GM12878 (cell line): ENCODE measurements around the gene ANKS1A. TPM values are rescaled to one million over a fixed set of nuclear protein-coding genes. Genes with fewer than 3 reads are reported as not detected.

Experiments
- ATAC-seq: fragments of 200-7000 bp; cut with Tn5 transposase; 3 replicates; pipeline ENCODE4 v1.9.1; 2020; ENCODE audit warnings: mild to moderate bottlenecking, moderate library complexity
- BruUV-seq: library from RNA; stranded (reverse); fragments of 400-500 nt; replicated peaks from 2 replicates; lab custom pipeline; 2021; lab: Mats Ljungman, UMichigan
- CTCF ChIA-PET: fragments of 300-600 bp; sonication (Branson Sonifier 250); formaldehyde crosslinking; extraction: SDS; loops from one replicate; lab custom pipeline; 2021; ENCODE audit warnings: inconsistent platforms; lab: Yijun Ruan, JAX
- POLR2A ChIA-PET: fragments of 350-600 bp; formaldehyde crosslinking; extraction: SDS; loops from one replicate; lab custom pipeline; 2021; ENCODE audit warnings: inconsistent platforms; lab: Charles Lee
- RAD21 ChIA-PET: fragments of 300-600 bp; sonication (Branson Sonifier 250); formaldehyde crosslinking; loops from one replicate; lab custom pipeline; 2023; ENCODE audit warnings: antibody characterized with exemption; ENCODE audit not compliant: unreplicated experiment; lab: Charles Lee
- SMC1A ChIA-PET: fragments of 300-600 bp; sonication (Branson Sonifier 250); formaldehyde crosslinking; loops from one replicate; lab custom pipeline; 2023; ENCODE audit not compliant: unreplicated experiment, uncharacterized antibody; lab: Charles Lee
- DNase-seq: peaks from one replicate; pipeline ENCODE4 v3.0.0-alpha.2; 2011; ENCODE audit warnings: low read depth, low spot score
- FAIRE-seq: peaks from 3 replicates; lab custom pipeline; 2011; peaks lifted over from hg19 to GRCh38; lab: Jason Lieb, UNC
- H2AFZ ChIP-seq: 2 replicates; pipeline ENCODE4 v1.6.0; 2011; ENCODE audit warnings: low read depth, low read length, control low read depth; ENCODE audit not compliant: control insufficient read depth
- H3K27ac ChIP-seq: 2 replicates; pipeline ENCODE4 v1.5.1; 2011; ENCODE audit warnings: control low read depth; ENCODE audit not compliant: control insufficient read depth, insufficient read depth
- H3K27me3 ChIP-seq, 2 experiments: replicated peaks in 1 of 2; 2 replicates each; pipeline versions ENCODE4 v1.6.0 to v1.6.1; 2011; ENCODE audit warnings: low read length in 1 of 2; ENCODE audit not compliant: control insufficient read depth in 2 of 2, insufficient read depth in 2 of 2
- H3K36me3 ChIP-seq, 2 experiments: 2 replicates each; pipeline ENCODE4 v1.5.1; 2011; ENCODE audit warnings: low read length in 1 of 2; ENCODE audit not compliant: control insufficient read depth in 2 of 2, insufficient read depth in 2 of 2
- H3K4me1 ChIP-seq: 2 replicates; pipeline ENCODE4 v1.6.1; 2011; ENCODE audit warnings: mild to moderate bottlenecking, low read length, moderate library complexity, mixed read lengths; ENCODE audit not compliant: control insufficient read depth, insufficient read depth
- H3K4me2 ChIP-seq: 2 replicates; pipeline ENCODE4 v1.6.0; 2011; ENCODE audit warnings: control low read depth; ENCODE audit not compliant: control insufficient read depth, insufficient read depth
- H3K4me3 ChIP-seq: fragments of 200-600 bp; sonication (generic); 2 replicates; pipeline ENCODE4 v1.5.1; 2016
- H3K79me2 ChIP-seq: 2 replicates; pipeline ENCODE4 v1.6.0; 2011; ENCODE audit warnings: low read length; ENCODE audit not compliant: control insufficient read depth, insufficient read depth
- H3K9ac ChIP-seq: 2 replicates; pipeline ENCODE4 v1.8.0; 2011; ENCODE audit warnings: low read length, control low read depth, mixed read lengths; ENCODE audit not compliant: control insufficient read depth, insufficient read depth
- H3K9me3 ChIP-seq: replicated peaks from 3 replicates; pipeline ENCODE4 v1.5.1; 2011; ENCODE audit warnings: mild to moderate bottlenecking, low read length; ENCODE audit not compliant: control insufficient read depth, insufficient read depth
- H4K20me1 ChIP-seq: 2 replicates; pipeline ENCODE4 v1.6.0; 2011; ENCODE audit not compliant: control insufficient read depth, insufficient read depth
- ASH2L ChIP-seq: fragments of 300-600, 200-600 bp; sonication (generic); IDR thresholded peaks from 2 replicates; pipeline ENCODE4 v1.6.1; 2017; ENCODE audit warnings: low read depth, mild to moderate bottlenecking, borderline replicate concordance
- CHD4 ChIP-seq: fragments of 200-600 bp; sonication (generic); IDR thresholded peaks from 2 replicates; pipeline ENCODE4 v1.6.1; 2016; ENCODE audit warnings: mild to moderate bottlenecking
- EP300 ChIP-seq, 2 experiments: fragments of 150-350 bp in 1 of 2; IDR thresholded peaks; 2 replicates each; pipeline ENCODE4 v1.6.1; 2011 to 2012; ENCODE audit warnings: low read depth in 2 of 2, low read length in 2 of 2, borderline replicate concordance in 1 of 2, improper control_type of control experiment in 1 of 2, inconsistent platforms in 1 of 2; ENCODE audit not compliant: control insufficient read depth in 1 of 2
- GATAD2B ChIP-seq: fragments of 450-650 bp; conservative IDR thresholded peaks from 2 replicates; pipeline ENCODE4 v1.6.1; 2017; ENCODE audit warnings: low read depth, mild to moderate bottlenecking, moderate library complexity
- MXI1 ChIP-seq: fragments of 150-350 bp; IDR thresholded peaks from 2 replicates; pipeline ENCODE4 v1.6.1; 2011; ENCODE audit warnings: low read depth, mild to moderate bottlenecking, inconsistent platforms, low read length, improper control_type of control experiment
- NFIC ChIP-seq: IDR thresholded peaks from 2 replicates; pipeline ENCODE4 v1.6.1; 2012; ENCODE audit warnings: low read depth, mild to moderate bottlenecking, inconsistent platforms, low read length, moderate library complexity
- PAX5 ChIP-seq: IDR thresholded peaks from 2 replicates; pipeline ENCODE4 v1.6.1; 2011; ENCODE audit warnings: low read depth, low read length, borderline replicate concordance
- PAX8 ChIP-seq: fragments of 450-650 bp; IDR thresholded peaks from 2 replicates; pipeline ENCODE4 v1.6.1; 2017; ENCODE audit warnings: mild to moderate bottlenecking, moderate library complexity
- POLR2A ChIP-seq: IDR thresholded peaks from 2 replicates; pipeline ENCODE4 v1.6.1; 2011; ENCODE audit warnings: low read depth, mild to moderate bottlenecking, low read length
- SMC3 ChIP-seq: IDR thresholded peaks from 2 replicates; pipeline ENCODE4 v1.6.1; 2011; ENCODE audit warnings: low read length, improper control_type of control experiment, borderline replicate concordance
- SP1 ChIP-seq: IDR thresholded peaks from one replicate; pipeline ENCODE4 v1.6.1; 2011; ENCODE audit warnings: low read depth, low read length
- TCF12 ChIP-seq: IDR thresholded peaks from 2 replicates; pipeline ENCODE4 v1.6.1; 2011; ENCODE audit warnings: low read depth, mild to moderate bottlenecking, low read length
- TCF7 ChIP-seq: IDR thresholded peaks from 2 replicates; pipeline ENCODE4 v1.6.1; 2014; ENCODE audit warnings: antibody characterized with exemption, borderline replicate concordance
- ZNF207 ChIP-seq: fragments of 450-650 bp; IDR thresholded peaks from 2 replicates; pipeline ENCODE4 v1.6.1; 2014; ENCODE audit warnings: antibody characterized with exemption, mild to moderate bottlenecking, borderline replicate concordance
- ZNF217 ChIP-seq: fragments of 450-650 bp; IDR thresholded peaks from 2 replicates; pipeline ENCODE4 v1.6.1; 2017; ENCODE audit warnings: antibody characterized with exemption, mild to moderate bottlenecking
- ZNF384 ChIP-seq: IDR thresholded peaks from 2 replicates; pipeline ENCODE4 v1.6.1; 2012; ENCODE audit warnings: low read depth, mild to moderate bottlenecking, low read length, improper control_type of control experiment, borderline replicate concordance
- WGBS: methylation state at CpG from one replicate; pipeline ENCODE4 v1.1.6; 2016; ENCODE audit warnings: low lambda C conversion rate; ENCODE audit not compliant: insufficient replicate concordance, insufficient coverage; ENCODE audit errors: missing lambda C conversion rate; 5-methylcytosine and 5-hydroxymethylcytosine counted together
- in situ Hi-C: fragments of 300-500 bp; cut with MboI; formaldehyde crosslinking; loops from 9 replicates; pipeline ENCODE4 v1.14.3; 2018; ENCODE audit warnings: mixed read lengths
- intact Hi-C: fragments of 100-400 bp; cut with micrococcal nuclease; formaldehyde crosslinking; loops from one replicate; pipeline ENCODE4 v1.14.2; 2022; ENCODE audit not compliant: unreplicated experiment
- polyA plus RNA-seq, 11 experiments: library from polyadenylated mRNA; depleted of rRNA in 4 of 11; unstranded in 6 of 11; stranded (reverse) in 5 of 11; fragments of >200 nt; fragmentation: Nextera tagmentation in 4 of 11; fragmentation: Illumina TruSeq in 1 of 11; extraction: Ambion mirVana in 4 of 11; extraction: Trizol in 1 of 11; gene quantifications; 1 replicate in 1 of 11; 2 replicates in 10 of 11; pipeline versions ENCODE4 v1.2.1 to v1.2.3, GENCODE V29; 2011 to 2016; ENCODE audit warnings: inconsistent platforms in 2 of 11, missing spikeins in 2 of 11, low read depth in 1 of 11
- total RNA-seq, 4 experiments: library from RNA; depleted of rRNA in 3 of 4; stranded (reverse); fragments of >200 nt in 3 of 4; fragmentation: Illumina TruSeq in 1 of 4; extraction: Trizol in 1 of 4; gene quantifications; 2 replicates each; pipeline versions ENCODE4 v1.2.1 to v1.2.3, GENCODE V29; 2013 to 2021
- TF ChIP-seq, protein P1 (sequence below): fragments of 450-650 bp; IDR thresholded peaks from 2 replicates; pipeline ENCODE4 v1.6.1; 2017; ENCODE audit warnings: mild to moderate bottlenecking, moderate library complexity
- TF ChIP-seq, protein P2 (sequence below): fragments of 450-650 bp; formaldehyde crosslinking; IDR thresholded peaks from 2 replicates; pipeline ENCODE4 v1.4.0; 2020; ENCODE audit warnings: mild to moderate bottlenecking, moderate library complexity

The ANKS1A gene
- total and polyA plus RNA-seq, 10 of the 15 experiments (the other 5 are each of a cell fraction or from before 2014, with no cell fraction given) = 0.60 to 7.0 (median 3.0) TPM

DNA sequence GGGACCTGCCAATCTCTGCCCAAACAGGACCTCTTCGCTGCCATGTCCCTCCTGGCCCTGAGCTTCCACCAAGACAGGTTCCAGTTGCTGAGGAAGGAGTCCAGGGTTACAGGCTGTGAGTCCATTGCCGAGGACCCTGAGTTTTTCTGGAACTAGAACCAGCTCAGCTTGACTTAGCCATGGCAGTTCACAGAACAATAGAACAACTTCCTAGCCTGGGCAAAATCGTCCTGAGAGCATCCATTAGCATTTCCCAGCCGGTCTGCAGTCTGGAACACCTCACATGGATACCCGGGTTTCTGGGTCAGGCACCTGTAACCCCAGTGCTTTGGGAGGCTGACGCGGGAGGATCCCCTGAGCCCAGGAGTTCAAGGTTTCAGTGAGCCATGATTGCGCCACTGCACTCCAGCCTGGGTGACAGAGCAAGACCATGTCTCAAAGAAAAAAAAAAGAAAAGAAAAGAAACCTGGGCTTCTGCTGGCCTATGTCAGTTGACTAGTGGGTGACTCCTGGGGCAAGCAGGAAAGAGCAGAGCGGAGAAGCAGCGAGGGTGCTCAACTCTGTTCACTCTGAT is 161.8 kb downstream of the ANKS1A start:
- 88% methylated on average over 10 of the region's 10 CpGs for WGBS
- no TSS peak for BruUV-seq
- no peak for DNase-seq
- Histone ChIP-seq H2AFZ (no peak overlapping the region), H3K4me3 (no peak overlapping the region), H3K9ac (no peak overlapping the region), H4K20me1 (no peaks in the 10 kb centered on the region), H3K4me1 (0 out of 2 replicates have a peak, but pooled peaks cover 3% of the 10 kb centered on the region), H3K27ac (no peak overlapping the region), H3K79me2 (no peaks in the 10 kb centered on the region), H3K4me2 (no peak overlapping the region), H3K36me3 (no peaks in the 10 kb centered on the region), H3K9me3 (no peaks in the 10 kb centered on the region), H3K27me3 (no peaks in the 10 kb centered on the region)
- ATAC-seq = no peak
- FAIRE-seq = no peak
- POLR2A ChIA-PET = no interaction called here
- SMC1A ChIA-PET = interaction anchor here (1.1 kb wide), 1 partner anchor 106 kb away, joined by 3 read pairs; no protein-coding TSS in a partner anchor
- intact Hi-C loops (no loop called here), in situ Hi-C loops (no loop called here)
- RAD21 ChIA-PET = no interaction called here
- CTCF ChIA-PET = no interaction called here
- TF ChIP-seq ZNF217 (no peak), TCF12 (no peak), EP300 (IDR thresholded peaks at IDR 0.05; ENCODE audit: borderline replicate concordance in 1 of 2, control insufficient read depth in 1 of 2, low read depth in 2 of 2, low read length in 2 of 2) (no peak), SMC3 (no peak), MXI1 (no peak), CHD4 (no peak), GATAD2B (no peak), POLR2A (no peak), TCF7 (no peak), PAX5 (no peak), PAX8 (no peak), ZNF384 (no peak), NFIC (no peak), ASH2L (no peak), ZNF207 (no peak), SP1 (no peak)
- TF ChIP-seq, protein P1, sequence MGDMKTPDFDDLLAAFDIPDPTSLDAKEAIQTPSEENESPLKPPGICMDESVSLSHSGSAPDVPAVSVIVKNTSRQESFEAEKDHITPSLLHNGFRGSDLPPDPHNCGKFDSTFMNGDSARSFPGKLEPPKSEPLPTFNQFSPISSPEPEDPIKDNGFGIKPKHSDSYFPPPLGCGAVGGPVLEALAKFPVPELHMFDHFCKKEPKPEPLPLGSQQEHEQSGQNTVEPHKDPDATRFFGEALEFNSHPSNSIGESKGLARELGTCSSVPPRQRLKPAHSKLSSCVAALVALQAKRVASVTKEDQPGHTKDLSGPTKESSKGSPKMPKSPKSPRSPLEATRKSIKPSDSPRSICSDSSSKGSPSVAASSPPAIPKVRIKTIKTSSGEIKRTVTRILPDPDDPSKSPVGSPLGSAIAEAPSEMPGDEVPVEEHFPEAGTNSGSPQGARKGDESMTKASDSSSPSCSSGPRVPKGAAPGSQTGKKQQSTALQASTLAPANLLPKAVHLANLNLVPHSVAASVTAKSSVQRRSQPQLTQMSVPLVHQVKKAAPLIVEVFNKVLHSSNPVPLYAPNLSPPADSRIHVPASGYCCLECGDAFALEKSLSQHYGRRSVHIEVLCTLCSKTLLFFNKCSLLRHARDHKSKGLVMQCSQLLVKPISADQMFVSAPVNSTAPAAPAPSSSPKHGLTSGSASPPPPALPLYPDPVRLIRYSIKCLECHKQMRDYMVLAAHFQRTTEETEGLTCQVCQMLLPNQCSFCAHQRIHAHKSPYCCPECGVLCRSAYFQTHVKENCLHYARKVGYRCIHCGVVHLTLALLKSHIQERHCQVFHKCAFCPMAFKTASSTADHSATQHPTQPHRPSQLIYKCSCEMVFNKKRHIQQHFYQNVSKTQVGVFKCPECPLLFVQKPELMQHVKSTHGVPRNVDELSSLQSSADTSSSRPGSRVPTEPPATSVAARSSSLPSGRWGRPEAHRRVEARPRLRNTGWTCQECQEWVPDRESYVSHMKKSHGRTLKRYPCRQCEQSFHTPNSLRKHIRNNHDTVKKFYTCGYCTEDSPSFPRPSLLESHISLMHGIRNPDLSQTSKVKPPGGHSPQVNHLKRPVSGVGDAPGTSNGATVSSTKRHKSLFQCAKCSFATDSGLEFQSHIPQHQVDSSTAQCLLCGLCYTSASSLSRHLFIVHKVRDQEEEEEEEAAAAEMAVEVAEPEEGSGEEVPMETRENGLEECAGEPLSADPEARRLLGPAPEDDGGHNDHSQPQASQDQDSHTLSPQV = no peak
- TF ChIP-seq, protein P2, sequence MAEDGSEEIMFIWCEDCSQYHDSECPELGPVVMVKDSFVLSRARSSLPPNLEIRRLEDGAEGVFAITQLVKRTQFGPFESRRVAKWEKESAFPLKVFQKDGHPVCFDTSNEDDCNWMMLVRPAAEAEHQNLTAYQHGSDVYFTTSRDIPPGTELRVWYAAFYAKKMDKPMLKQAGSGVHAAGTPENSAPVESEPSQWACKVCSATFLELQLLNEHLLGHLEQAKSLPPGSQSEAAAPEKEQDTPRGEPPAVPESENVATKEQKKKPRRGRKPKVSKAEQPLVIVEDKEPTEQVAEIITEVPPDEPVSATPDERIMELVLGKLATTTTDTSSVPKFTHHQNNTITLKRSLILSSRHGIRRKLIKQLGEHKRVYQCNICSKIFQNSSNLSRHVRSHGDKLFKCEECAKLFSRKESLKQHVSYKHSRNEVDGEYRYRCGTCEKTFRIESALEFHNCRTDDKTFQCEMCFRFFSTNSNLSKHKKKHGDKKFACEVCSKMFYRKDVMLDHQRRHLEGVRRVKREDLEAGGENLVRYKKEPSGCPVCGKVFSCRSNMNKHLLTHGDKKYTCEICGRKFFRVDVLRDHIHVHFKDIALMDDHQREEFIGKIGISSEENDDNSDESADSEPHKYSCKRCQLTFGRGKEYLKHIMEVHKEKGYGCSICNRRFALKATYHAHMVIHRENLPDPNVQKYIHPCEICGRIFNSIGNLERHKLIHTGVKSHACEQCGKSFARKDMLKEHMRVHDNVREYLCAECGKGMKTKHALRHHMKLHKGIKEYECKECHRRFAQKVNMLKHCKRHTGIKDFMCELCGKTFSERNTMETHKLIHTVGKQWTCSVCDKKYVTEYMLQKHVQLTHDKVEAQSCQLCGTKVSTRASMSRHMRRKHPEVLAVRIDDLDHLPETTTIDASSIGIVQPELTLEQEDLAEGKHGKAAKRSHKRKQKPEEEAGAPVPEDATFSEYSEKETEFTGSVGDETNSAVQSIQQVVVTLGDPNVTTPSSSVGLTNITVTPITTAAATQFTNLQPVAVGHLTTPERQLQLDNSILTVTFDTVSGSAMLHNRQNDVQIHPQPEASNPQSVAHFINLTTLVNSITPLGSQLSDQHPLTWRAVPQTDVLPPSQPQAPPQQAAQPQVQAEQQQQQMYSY (CRISPR knock-in tag) = no peak
